Keratinocyte (primary cell): ENCODE measurements around the gene FN3K.

Source experiments
- EZH2 ChIP-seq: IDR thresholded peaks from one replicate; pipeline ENCODE4 v1.6.1; 2012; ENCODE audit warnings: inconsistent platforms, mild to moderate bottlenecking, low read length, moderate library complexity
- TF ChIP-seq, protein P1 (sequence below), 3 experiments: IDR thresholded peaks in 1 of 3; conservative IDR thresholded peaks in 1 of 3; optimal IDR thresholded peaks in 1 of 3; 2 replicates in 2 of 3; 3 replicates in 1 of 3; pipeline versions ENCODE3 to v1.5.1; 2011; ENCODE audit warnings: low read length in 3 of 3, mild to moderate bottlenecking in 3 of 3, moderate library complexity in 2 of 3, control low read depth in 1 of 3, inconsistent platforms in 1 of 3; ENCODE audit not compliant: insufficient read depth in 2 of 3; ENCODE audit errors: extremely low read depth in 1 of 3

DNA sequence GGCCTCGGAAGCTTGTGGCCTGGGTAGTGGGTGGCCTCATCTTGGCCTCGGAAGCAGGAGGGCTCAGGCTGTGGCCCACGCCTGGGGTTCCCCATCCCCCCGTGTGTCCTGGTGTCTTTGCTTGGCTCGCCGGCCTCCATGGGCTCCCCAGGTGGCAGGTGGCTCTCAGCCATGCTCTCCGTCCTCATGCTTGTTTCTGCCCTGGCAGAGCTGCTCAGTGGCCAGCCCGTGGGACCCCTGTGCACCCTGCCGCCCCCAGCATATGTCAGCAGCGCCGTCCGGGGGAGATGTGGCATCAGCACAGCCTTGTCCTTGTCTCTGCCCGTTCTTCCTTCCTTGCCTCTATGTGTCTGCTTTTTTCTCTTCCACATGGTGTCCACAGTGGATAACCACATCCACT, 55.0 kb downstream of the FN3K start:
- TF ChIP-seq, protein P1, sequence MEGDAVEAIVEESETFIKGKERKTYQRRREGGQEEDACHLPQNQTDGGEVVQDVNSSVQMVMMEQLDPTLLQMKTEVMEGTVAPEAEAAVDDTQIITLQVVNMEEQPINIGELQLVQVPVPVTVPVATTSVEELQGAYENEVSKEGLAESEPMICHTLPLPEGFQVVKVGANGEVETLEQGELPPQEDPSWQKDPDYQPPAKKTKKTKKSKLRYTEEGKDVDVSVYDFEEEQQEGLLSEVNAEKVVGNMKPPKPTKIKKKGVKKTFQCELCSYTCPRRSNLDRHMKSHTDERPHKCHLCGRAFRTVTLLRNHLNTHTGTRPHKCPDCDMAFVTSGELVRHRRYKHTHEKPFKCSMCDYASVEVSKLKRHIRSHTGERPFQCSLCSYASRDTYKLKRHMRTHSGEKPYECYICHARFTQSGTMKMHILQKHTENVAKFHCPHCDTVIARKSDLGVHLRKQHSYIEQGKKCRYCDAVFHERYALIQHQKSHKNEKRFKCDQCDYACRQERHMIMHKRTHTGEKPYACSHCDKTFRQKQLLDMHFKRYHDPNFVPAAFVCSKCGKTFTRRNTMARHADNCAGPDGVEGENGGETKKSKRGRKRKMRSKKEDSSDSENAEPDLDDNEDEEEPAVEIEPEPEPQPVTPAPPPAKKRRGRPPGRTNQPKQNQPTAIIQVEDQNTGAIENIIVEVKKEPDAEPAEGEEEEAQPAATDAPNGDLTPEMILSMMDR (optimal IDR thresholded peaks at IDR 0.05 in 1 of 3, IDR thresholded peaks at IDR 0.05 in 1 of 3, conservative IDR thresholded peaks at IDR 0.05 in 1 of 3; ENCODE audit: extremely low read depth in 1 of 3, insufficient read depth in 2 of 3, low read length in 3 of 3): no peak
- TF ChIP-seq EZH2: no peak
